Activated CD4-positive, alpha-beta memory T cell treated with anti-CD3 and anti-CD28 coated beads for 36 hours (primary cell): ENCODE data around the gene CCDC61. TPM values are rescaled to one million over a fixed set of nuclear protein-coding genes. Genes with fewer than 3 reads are reported as not detected.
A peak's percentile ranks its signal among the peaks of the same experiment; 100 is the strongest.

Experiments
- CTCF ChIA-PET: fragments of 350-600 bp; sonication (Branson Sonifier 250); formaldehyde crosslinking; loops from one replicate; lab custom pipeline; 2021; ENCODE audit warnings: antibody characterized with exemption, inconsistent platforms; lab: Charles Lee
- POLR2A ChIA-PET: fragments of 350-600 bp; sonication (Branson Sonifier 250); formaldehyde crosslinking; loops from one replicate; lab custom pipeline; 2021; ENCODE audit warnings: antibody characterized with exemption; lab: Charles Lee
- DNase-seq: peaks from one replicate; pipeline ENCODE4 v3.0.0-alpha.2; 2020
- H3K27ac Mint-ChIP-seq: one replicate; pipeline ENCODE4 v1.8.0; 2021; ENCODE audit warnings: mixed read lengths
- H3K27me3 Mint-ChIP-seq: one replicate; pipeline ENCODE4 v1.8.0; 2021; ENCODE audit warnings: mixed read lengths
- H3K36me3 Mint-ChIP-seq: one replicate; pipeline ENCODE4 v1.8.0; 2021; ENCODE audit warnings: mixed read lengths
- H3K4me1 Mint-ChIP-seq: one replicate; pipeline ENCODE4 v1.8.0; 2021; ENCODE audit warnings: low read depth, mixed read lengths
- H3K4me3 Mint-ChIP-seq: one replicate; pipeline ENCODE4 v1.8.0; 2021; ENCODE audit warnings: mild to moderate bottlenecking, mixed read lengths
- H3K9me3 Mint-ChIP-seq: one replicate; pipeline ENCODE4 v1.8.0; 2021; ENCODE audit warnings: mixed read lengths
- intact Hi-C: fragments of 100-400 bp; cut with micrococcal nuclease; formaldehyde crosslinking; loops from one replicate; pipeline ENCODE4 v1.15.1; 2023
- microRNA-seq: library from miRNA; unstranded; fragments of <30 nt; microRNA quantifications from one replicate; pipeline ENCODE4 v1.2.0, GENCODE V29; 2022; ENCODE audit warnings: borderline number of aligned reads, borderline microRNAs expressed, borderline replicate concordance
- total RNA-seq, 2 experiments: library from RNA; stranded (reverse); gene quantifications; one replicate each; pipeline ENCODE4 v1.2.3, GENCODE V29; 2021

CCDC61 gene
- total RNA-seq, 2 experiments from 2014 or later, result 28.4 to 30.5 TPM

DNA sequence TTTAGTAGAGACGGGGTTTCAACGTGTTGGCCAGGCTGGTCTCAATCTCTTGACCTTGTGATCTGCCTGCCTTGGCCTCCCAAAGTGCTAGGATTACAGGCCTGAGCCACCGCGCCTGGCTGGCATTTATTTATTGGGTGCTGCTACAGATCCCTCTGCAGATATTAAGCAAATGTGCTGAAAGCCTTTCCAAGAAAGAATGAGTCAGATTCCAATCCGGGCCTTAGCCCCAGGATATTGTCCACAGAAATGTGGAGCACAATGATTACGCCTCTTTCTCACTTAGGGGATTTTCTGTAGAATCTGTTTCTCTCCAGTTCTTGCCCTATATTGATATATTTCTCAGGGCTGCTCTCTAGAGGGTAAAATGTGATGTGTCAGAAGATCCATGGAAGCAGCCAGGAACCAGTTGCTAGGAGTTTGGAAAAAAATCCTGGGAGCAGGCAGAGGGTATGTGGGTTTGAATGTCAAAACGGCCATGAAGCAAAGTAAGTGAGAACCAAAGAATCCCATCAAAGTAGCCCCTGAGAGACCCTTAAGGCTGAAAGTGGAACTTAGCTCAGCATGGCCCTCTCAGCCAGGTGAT is 70.3 kb downstream of the CCDC61 start:
- DNase-seq, result no peak
- Mint-ChIP-seq H3K4me1 (no peaks in the 10 kb centered on the region), H3K27me3 (peaks cover 43% of the 10 kb centered on the region), H3K36me3 (no peaks in the 10 kb centered on the region), H3K9me3 (peaks cover 3% of the 10 kb centered on the region), H3K27ac (no peak overlapping the region), H3K4me3 (no peak overlapping the region)
- CTCF ChIA-PET, result interaction anchor here (0.5 to 2.1 kb wide), 2 partner anchors 37 to 452 kb away, joined by 6 to 9 read pairs; no protein-coding TSS in a partner anchor
- intact Hi-C loops, result no loop called here
- POLR2A ChIA-PET, result no interaction called here

DNA sequence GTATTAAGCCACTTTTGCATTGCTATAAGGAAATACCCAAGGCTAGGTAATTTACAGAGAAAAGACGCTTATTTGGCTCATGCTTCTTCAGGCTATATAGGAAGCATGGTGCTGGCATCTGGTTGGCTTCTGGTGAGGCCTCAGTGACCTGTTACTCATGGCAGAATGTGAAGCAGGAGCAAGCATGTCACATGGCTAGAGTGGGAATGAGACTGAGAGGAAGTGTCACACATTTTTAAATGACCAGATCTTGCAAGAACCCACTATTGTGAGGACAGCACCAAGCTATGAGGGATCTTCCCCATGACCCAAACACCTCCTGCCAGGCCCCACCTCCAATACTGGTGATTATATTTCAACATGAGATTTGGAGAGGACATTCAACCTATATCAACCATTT is 71.2 kb downstream of the CCDC61 start:
- H3K36me3 Mint-ChIP-seq, result no peaks in the 10 kb centered on the region
- DNase-seq, result no peak
- CTCF ChIA-PET, result interaction anchor here (0.9 to 2.1 kb wide), 2 partner anchors 17 to 37 kb away, joined by 3 to 6 read pairs; no protein-coding TSS in a partner anchor
- H3K4me3 Mint-ChIP-seq, result no peak overlapping the region
- POLR2A ChIA-PET, result no interaction called here
- H3K9me3 Mint-ChIP-seq, result no peaks in the 10 kb centered on the region
- H3K4me1 Mint-ChIP-seq, result no peaks in the 10 kb centered on the region
- intact Hi-C loops, result no loop called here
- peaks cover 52% of the 10 kb centered on the region for H3K27me3 Mint-ChIP-seq
- H3K27ac Mint-ChIP-seq, result no peak overlapping the region

DNA sequence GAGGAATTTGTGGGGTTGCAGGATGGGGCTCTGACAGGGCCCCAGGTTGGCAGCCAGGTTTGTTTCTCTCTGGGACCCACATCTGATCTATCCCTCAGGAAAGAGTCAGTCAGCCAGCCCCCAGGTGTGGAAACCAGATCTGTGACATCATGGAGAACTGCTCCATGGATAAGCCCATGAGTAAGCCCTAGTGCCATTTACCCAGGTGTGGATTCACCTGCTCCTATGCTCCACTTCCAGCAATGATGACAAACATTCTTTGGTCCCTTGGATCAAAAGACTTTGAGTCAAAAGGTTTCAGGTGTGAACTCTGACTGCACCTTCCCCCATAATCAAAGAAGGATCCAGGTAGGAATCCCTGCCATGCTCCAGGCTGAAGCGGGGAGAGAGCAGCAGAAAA is 72.4 kb downstream of the CCDC61 start:
- no peak for DNase-seq
- Mint-ChIP-seq H3K27ac (no peak overlapping the region), H3K4me1 (no peaks in the 10 kb centered on the region), H3K36me3 (no peaks in the 10 kb centered on the region), H3K27me3 (peaks cover 59% of the 10 kb centered on the region), H3K4me3 (no peak overlapping the region), H3K9me3 (no peaks in the 10 kb centered on the region)
- ChIA-PET CTCF (interaction anchor here (2.1 kb wide), 1 partner anchor 39 kb away, joined by 6 read pairs; no protein-coding TSS in a partner anchor), POLR2A (no interaction called here)
- intact Hi-C loops, result no loop called here

Small RNA genes within 50 kb of the gene (microRNA-seq; reads per million reads assigned to microRNA genes)
- gene MIR769, result 192 reads per million, percentile 74 among the genes with 10 or more reads in this experiment

Other genes with a start within 250 kb of the CCDC61 start
- 1 to 10 TPM; 2.3 to 2.4 TPM for gene SIX5, start 226.2 kb upstream of the CCDC61 start, total RNA-seq
- 10 to 100 TPM; 10.7 to 11.0 TPM for gene DMPK, start 213.0 kb upstream of the CCDC61 start, total RNA-seq
- gene DMWD, start 202.6 kb upstream of the CCDC61 start, total RNA-seq, result 10 to 100 TPM; 43.1 to 45.8 TPM
- gene RSPH6A, start 180.2 kb upstream of the CCDC61 start, total RNA-seq, result under 1 TPM; 0.12 to 0.19 TPM
- 10 to 100 TPM; 87.8 to 91.6 TPM for gene SYMPK, start 132.3 kb upstream of the CCDC61 start, total RNA-seq
- under 1 TPM; 0.29 to 0.48 TPM for gene FOXA3, start 131.1 kb upstream of the CCDC61 start, total RNA-seq
- 10 to 100 TPM; 14.2 to 14.7 TPM for gene IRF2BP1, start 109.3 kb upstream of the CCDC61 start, total RNA-seq
- gene MYPOP, start 92.9 kb upstream of the CCDC61 start, total RNA-seq, result 1 to 10 TPM; 6.8 to 6.9 TPM
- not detected for gene NANOS2, start 80.7 kb upstream of the CCDC61 start, total RNA-seq
- gene NOVA2, start 21.6 kb upstream of the CCDC61 start, total RNA-seq, result not detected
- not detected for gene PGLYRP1, start 27.6 kb downstream of the CCDC61 start, total RNA-seq
- gene IGFL4, start 45.5 kb downstream of the CCDC61 start, total RNA-seq, result not detected
- gene IGFL3, start 129.2 kb downstream of the CCDC61 start, total RNA-seq, result not detected
- gene IGFL2, start 152.8 kb downstream of the CCDC61 start, total RNA-seq, result not detected
- gene IGFL1, start 234.3 kb downstream of the CCDC61 start, total RNA-seq, result not detected